Measurements from ENCODE around the gene MAP3K9. TPM values are rescaled to one million over a fixed set of nuclear protein-coding genes. Genes with fewer than 3 reads are reported as not detected.

MAP3K9 gene
- total and polyA plus RNA-seq, 2 donors = 0.25 to 2.7 TPM

DNA sequence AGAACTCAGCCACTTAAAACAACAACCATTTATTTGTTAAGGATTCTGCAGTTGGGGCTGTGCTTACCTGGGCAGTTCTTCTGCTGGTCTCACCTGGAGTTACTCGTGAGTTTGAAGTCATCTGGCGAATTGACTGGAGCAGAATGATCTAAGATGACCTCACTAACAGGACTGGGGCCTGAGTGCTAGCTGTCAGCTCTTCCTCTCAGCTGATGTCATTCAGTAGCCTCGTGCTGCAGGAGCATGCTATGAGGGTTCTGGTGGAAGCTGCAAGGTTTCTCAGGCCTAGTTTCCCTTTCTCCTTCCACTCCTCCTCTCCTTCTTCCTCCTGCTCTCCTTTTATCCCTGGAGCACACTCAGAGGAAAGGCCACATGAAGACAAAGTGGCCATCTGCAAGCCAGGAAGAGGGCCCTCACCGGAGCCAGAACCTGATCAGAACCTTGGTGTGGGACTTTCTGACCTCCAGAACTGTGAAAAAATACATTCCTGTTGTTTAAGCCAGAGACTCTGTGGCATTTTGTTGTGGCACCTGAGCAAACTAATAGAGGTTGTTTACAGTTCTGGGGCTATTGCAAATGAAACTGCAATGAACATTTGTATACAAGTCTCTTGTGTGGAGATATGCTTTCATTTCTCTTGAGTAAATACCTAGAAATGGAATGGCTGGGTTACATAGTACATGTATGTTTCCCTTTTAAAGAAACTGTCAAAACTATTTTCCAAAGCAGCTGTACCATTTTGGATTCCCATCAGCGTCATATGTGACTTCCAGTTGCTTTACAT, 21.9 kb upstream of the MAP3K9 start:
- Histone ChIP-seq H3K36me3 (ENCODE audit: insufficient read depth) (no peaks in the 10 kb centered on the region), H3K4me3 (ENCODE audit: low read depth, low read length) (no peak overlapping the region), H3K4me1 (ENCODE audit: insufficient read depth) (no peaks in the 10 kb centered on the region), H3K27ac (ENCODE audit: low read depth) (no peak overlapping the region)
- WGBS = 59% methylated on average over 5 of the region's 5 CpGs
- DNase-seq (ENCODE audit: extremely low spot score) = no peak

- no peaks in the 10 kb centered on the region for H3K4me1 ChIP-seq (ENCODE audit: insufficient read depth)
- 79% methylated on average over 3 of the region's 3 CpGs for WGBS
- H3K36me3 ChIP-seq (ENCODE audit: insufficient read depth) = no peaks in the 10 kb centered on the region
- no peak for DNase-seq (ENCODE audit: extremely low spot score)
- no peak overlapping the region for H3K27ac ChIP-seq (ENCODE audit: low read depth)
- no peak overlapping the region for H3K4me3 ChIP-seq (ENCODE audit: low read depth, low read length)
Observed at GRCh38 chr14:70828188-70828587, 18.9 kb upstream of the MAP3K9 start.

DNA sequence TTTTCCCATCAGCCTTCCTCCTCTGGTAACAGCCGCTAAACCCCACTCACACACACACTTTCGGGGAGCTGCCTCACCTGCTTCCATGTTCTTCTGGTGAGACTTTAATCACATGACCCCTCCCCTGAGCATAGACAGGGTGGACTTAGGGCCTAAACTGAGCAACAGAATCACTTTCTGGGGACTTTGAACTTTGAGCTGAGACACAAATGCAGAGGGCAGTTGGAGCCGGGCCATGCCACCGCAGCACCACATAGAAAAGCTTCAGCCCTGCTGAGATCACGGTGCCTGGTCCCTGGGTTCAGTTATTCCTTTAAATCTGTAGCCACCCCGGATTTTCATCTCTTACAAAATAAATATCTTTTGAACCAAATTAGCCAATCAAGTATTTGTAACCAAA, 18.4 kb upstream of the MAP3K9 start:
- Histone ChIP-seq H3K36me3 (ENCODE audit: insufficient read depth) (no peaks in the 10 kb centered on the region), H3K4me1 (ENCODE audit: insufficient read depth) (no peaks in the 10 kb centered on the region), H3K4me3 (ENCODE audit: low read depth, low read length) (no peak overlapping the region), H3K27ac (ENCODE audit: low read depth) (no peak overlapping the region)
- WGBS = 88% methylated on average over 6 of the region's 6 CpGs
- no peak for DNase-seq (ENCODE audit: extremely low spot score)

DNA sequence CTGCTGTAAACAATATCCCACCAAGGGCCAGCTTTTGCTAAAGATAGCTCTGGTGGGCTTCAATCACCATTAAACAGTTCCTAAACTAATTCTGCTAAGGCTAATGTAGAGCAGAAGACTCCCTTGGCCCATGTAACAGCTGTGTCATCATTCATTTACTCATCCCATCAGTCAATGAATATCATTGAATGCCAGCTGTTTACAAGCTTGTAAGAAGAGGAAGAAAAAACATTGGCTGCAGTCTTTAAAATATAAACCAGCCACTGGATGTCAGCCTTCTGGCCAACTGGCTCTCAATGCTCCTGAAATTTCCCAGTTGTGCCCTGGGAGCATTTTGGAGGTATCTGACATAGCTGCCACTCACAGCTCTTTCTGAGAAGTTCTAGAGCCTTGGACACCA, 18.0 kb upstream of the MAP3K9 start:
- no peak overlapping the region for H3K27ac ChIP-seq (ENCODE audit: low read depth)
- no peaks in the 10 kb centered on the region for H3K36me3 ChIP-seq (ENCODE audit: insufficient read depth)
- DNase-seq (ENCODE audit: extremely low spot score) = no peak
- H3K4me1 ChIP-seq (ENCODE audit: insufficient read depth) = peaks cover 1% of the 10 kb centered on the region
- no peak overlapping the region for H3K4me3 ChIP-seq (ENCODE audit: low read depth, low read length)

DNA sequence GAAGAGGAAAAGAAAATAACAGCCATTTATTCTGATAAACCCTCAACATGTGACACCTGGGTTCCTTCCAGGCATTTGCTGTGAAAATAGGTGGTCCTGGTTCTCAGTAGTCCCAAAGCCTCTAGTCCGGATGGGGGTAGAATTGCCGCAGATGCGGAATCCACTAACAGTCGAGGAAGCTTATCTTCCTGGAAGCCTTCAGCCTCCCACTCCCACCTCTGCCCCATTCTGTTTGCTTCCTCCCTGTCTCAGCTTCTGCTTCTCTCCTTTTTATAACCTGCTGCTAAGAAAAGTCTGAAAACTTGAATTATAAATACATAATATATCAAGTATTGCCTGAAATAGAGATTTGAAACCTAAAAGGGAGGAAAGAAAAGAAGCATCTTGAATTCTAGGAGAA, 14.0 kb upstream of the MAP3K9 start:
- Histone ChIP-seq H3K27ac (ENCODE audit: low read depth) (no peak overlapping the region), H3K4me3 (ENCODE audit: low read depth, low read length) (no peak overlapping the region)
- 49% methylated on average over 4 of the region's 4 CpGs for WGBS

GRCh38 chr14:70822530-70823185, 13.3 kb upstream of the MAP3K9 start:
- peak overlapping the region; percentile 42 for H3K4me3 ChIP-seq (ENCODE audit: low read depth, low read length)
- WGBS = 7% methylated on average over 25 of the region's 26 CpGs
- H3K4me1 ChIP-seq (ENCODE audit: insufficient read depth) = peaks cover 4% of the 10 kb centered on the region
- no peak overlapping the region for H3K27ac ChIP-seq (ENCODE audit: low read depth)
- H3K36me3 ChIP-seq (ENCODE audit: insufficient read depth) = no peaks in the 10 kb centered on the region
- DNase-seq (ENCODE audit: extremely low spot score) = no peak

More for the DNA sequence above, 14.0 kb upstream of the MAP3K9 start:
- no peak for DNase-seq (ENCODE audit: extremely low spot score)
- H3K36me3 ChIP-seq (ENCODE audit: insufficient read depth) = no peaks in the 10 kb centered on the region
- H3K4me1 ChIP-seq (ENCODE audit: insufficient read depth) = peaks cover 4% of the 10 kb centered on the region

DNA sequence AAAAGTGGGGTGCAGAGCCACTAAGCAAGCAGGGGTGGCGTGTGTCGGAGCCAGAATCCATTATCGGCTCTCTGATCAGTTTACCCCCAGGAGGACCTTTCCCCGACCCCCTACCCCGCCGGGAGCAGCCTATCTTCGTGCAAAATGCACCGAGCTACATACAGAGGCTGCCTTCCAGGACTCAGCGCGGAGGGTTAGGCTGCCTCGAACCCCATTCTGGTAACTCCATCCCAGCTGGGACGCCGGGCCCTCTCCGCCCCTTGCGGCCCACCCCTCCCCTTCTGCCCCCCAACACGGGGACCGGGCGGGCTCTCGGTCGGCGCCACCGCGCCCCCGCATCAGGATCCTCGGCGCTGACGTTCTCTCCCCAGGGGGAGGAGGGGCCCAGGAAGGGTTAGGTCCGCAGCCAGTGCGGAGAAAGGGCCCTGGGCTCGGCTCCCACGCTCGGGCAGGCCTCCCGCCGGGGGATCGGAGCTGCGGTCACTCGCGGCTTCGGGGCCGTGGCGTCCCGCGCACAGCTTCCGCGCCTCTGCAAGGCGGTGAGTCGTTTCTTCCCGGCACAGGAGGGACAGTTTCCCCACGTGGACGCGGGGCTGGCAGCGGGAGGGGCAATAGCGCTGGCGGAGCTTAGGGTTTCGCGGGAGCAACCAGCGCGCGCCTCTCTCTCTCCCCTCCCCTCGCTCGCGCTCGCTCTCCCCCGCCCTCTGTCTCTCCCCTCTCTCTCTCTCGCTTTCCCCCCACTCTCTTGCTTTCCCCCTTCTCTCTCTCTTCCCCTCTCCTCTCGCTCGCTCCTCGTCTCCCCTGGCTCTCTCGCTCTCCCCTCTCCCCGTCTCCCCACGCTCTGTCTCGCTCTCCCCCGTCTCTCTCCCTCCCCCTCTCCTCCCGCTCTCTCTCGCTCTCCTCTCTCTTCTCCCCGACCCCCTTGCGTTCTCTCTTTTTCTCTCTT, 12.5 kb upstream of the MAP3K9 start:
- H3K4me1 ChIP-seq (ENCODE audit: insufficient read depth) = peaks cover 4% of the 10 kb centered on the region
- H3K4me3 ChIP-seq (ENCODE audit: low read depth, low read length) = peak overlapping the region; percentile 42
- H3K36me3 ChIP-seq (ENCODE audit: insufficient read depth) = no peaks in the 10 kb centered on the region
- no peak overlapping the region for H3K27ac ChIP-seq (ENCODE audit: low read depth)
- DNase-seq (ENCODE audit: extremely low spot score) = no peak
- WGBS = under 1% methylated on average over 77 of the region's 77 CpGs

DNA sequence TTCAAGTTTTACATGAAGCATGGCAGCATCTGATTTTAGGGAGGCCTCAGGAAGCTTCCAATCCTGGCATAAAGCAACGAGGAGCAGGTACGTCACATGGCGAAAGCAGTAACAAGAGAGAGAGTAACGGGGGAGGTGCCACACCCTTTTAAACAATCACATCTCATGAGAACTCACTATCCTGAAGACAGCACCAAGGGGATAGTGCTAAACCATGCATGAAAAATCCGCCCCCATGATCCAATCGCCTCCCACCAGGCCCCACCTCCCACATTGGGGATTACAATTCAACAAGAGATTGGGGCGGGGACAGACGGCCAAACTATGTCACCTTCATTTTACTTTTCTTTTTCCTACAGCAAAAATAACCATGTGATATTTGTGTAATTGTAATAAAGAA, 7.2 kb upstream of the MAP3K9 start:
- Histone ChIP-seq H3K4me3 (ENCODE audit: low read depth, low read length) (no peak overlapping the region), H3K36me3 (ENCODE audit: insufficient read depth) (no peaks in the 10 kb centered on the region), H3K4me1 (ENCODE audit: insufficient read depth) (peaks cover 1% of the 10 kb centered on the region), H3K27ac (ENCODE audit: low read depth) (no peak overlapping the region)
- 72% methylated on average over 8 of the region's 8 CpGs for WGBS
- DNase-seq (ENCODE audit: extremely low spot score) = no peak

DNA sequence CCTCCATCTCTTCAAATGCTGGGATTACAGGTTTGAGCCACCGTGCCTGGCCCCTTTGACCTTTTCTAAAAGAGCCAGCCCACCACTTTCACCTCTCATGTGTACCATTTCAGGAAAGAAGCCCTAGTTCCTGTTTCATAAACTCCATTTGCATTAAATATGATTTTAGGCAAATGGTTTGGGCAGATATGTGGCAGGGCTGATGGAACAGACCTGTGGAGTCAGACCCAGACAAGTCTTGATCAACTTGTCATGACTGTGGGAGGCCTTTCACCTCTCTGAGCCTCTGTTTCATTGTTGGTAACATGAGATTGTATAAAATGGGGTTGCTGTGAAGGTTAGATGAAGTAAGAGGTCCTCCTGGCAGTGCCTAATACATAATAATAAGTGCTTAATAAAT, 5.2 kb upstream of the MAP3K9 start:
- Histone ChIP-seq H3K36me3 (ENCODE audit: insufficient read depth) (no peaks in the 10 kb centered on the region), H3K27ac (ENCODE audit: low read depth) (no peak overlapping the region), H3K4me3 (ENCODE audit: low read depth, low read length) (no peak overlapping the region), H3K4me1 (ENCODE audit: insufficient read depth) (no peaks in the 10 kb centered on the region)
- 67% methylated on average over 1 of the region's 1 CpG for WGBS
- DNase-seq (ENCODE audit: extremely low spot score) = no peak

- 55% methylated on average over 2 of the region's 2 CpGs for WGBS
- no peaks in the 10 kb centered on the region for H3K36me3 ChIP-seq (ENCODE audit: insufficient read depth)
- no peak for DNase-seq (ENCODE audit: extremely low spot score)
Observed at GRCh38 chr14:70812124-70812818, 3.0 kb upstream of the MAP3K9 start.

GRCh38 chr14:70811578-70811977, 2.3 kb upstream of the MAP3K9 start:
- no peak overlapping the region for H3K27ac ChIP-seq (ENCODE audit: low read depth)
- H3K4me1 ChIP-seq (ENCODE audit: insufficient read depth) = no peaks in the 10 kb centered on the region
- WGBS = 96% methylated on average over 2 of the region's 2 CpGs
- H3K36me3 ChIP-seq (ENCODE audit: insufficient read depth) = no peaks in the 10 kb centered on the region
- no peak overlapping the region for H3K4me3 ChIP-seq (ENCODE audit: low read depth, low read length)
- DNase-seq (ENCODE audit: extremely low spot score) = no peak

More at GRCh38 chr14:70812124-70812818, 3.0 kb upstream of the MAP3K9 start:
- no peak overlapping the region for H3K4me3 ChIP-seq (ENCODE audit: low read depth, low read length)
- H3K27ac ChIP-seq (ENCODE audit: low read depth) = no peak overlapping the region
- H3K4me1 ChIP-seq (ENCODE audit: insufficient read depth) = no peaks in the 10 kb centered on the region

DNA sequence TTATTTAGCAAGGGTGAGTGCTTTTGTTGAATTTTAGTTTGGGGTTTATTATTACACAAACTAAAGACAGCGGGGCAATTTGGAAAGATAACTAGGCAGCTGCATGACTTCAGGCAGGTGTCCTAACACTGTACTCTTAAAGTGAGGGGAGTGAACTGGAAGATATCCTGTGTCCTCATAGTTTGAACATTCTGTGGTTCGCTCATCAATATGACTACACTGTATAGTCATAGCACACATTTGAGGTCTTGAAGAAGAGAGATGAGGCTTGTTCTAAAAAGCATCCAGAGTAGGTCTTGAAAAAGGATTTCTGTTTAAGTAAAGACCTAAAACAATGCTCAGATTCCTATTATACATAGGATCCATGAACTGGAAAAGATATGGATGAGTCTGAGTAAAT, 1.7 kb upstream of the MAP3K9 start:
- Histone ChIP-seq H3K27ac (ENCODE audit: low read depth) (no peak overlapping the region), H3K4me3 (ENCODE audit: low read depth, low read length) (no peak overlapping the region), H3K36me3 (ENCODE audit: insufficient read depth) (no peaks in the 10 kb centered on the region), H3K4me1 (ENCODE audit: insufficient read depth) (no peaks in the 10 kb centered on the region)
- WGBS = 89% methylated on average over 2 of the region's 2 CpGs
- no peak for DNase-seq (ENCODE audit: extremely low spot score)

- no peak for DNase-seq (ENCODE audit: extremely low spot score)
- no peaks in the 10 kb centered on the region for H3K36me3 ChIP-seq (ENCODE audit: insufficient read depth)
- no peak overlapping the region for H3K27ac ChIP-seq (ENCODE audit: low read depth)
- no peaks in the 10 kb centered on the region for H3K4me1 ChIP-seq (ENCODE audit: insufficient read depth)
- no peak overlapping the region for H3K4me3 ChIP-seq (ENCODE audit: low read depth, low read length)
- WGBS = 46% methylated on average over 7 of the region's 7 CpGs
Observed at GRCh38 chr14:70810621-70811020, 1.3 kb upstream of the MAP3K9 start.

All from urinary bladder (tissue), 4 donors.